HepG2 (cell line): ENCODE data around the gene CRADD. TPM values are rescaled to one million over a fixed set of nuclear protein-coding genes. Genes with fewer than 3 reads are reported as not detected.

Experiments used
- MLX ChIP-seq: IDR thresholded peaks from 2 replicates; pipeline ENCODE4 v1.6.1; 2016
- WIZ ChIP-seq: sonication (generic); formaldehyde crosslinking; IDR thresholded peaks from 2 replicates; pipeline ENCODE4 v1.5.1; 2020; ENCODE audit warnings: mild to moderate bottlenecking, missing genetic modification reagents
- polyA plus RNA-seq, 8 experiments: library from polyadenylated mRNA; depleted of rRNA in 3 of 8; stranded (reverse) in 7 of 8; unstranded in 1 of 8; fragments of >200 nt; fragmentation: Illumina TruSeq in 4 of 8; extraction: Trizol in 4 of 8; gene quantifications; 2 replicates each; pipeline versions ENCODE4 v1.2.1 to v1.2.3, GENCODE V29; 2011 to 2016; ENCODE audit warnings: low read depth in 4 of 8, missing spikeins in 1 of 8, mixed read lengths in 1 of 8; ENCODE audit not compliant: insufficient read depth in 1 of 8
- total RNA-seq, 5 experiments: library from RNA; depleted of rRNA; stranded (reverse); fragments of >200 nt; fragmentation: Illumina TruSeq; extraction: Trizol; gene quantifications; 2 replicates each; pipeline ENCODE4 v1.2.3, GENCODE V29; 2016; ENCODE audit warnings: low read depth in 1 of 5
- TF ChIP-seq, protein P1 (sequence below): sonication (generic); formaldehyde crosslinking; IDR thresholded peaks from 2 replicates; pipeline ENCODE4 v1.8.1; 2023; ENCODE audit warnings: missing genetic modification reagents, inconsistent platforms, borderline replicate concordance
- TF ChIP-seq, protein P2 (sequence below): sonication (generic); formaldehyde crosslinking; IDR thresholded peaks from 2 replicates; pipeline ENCODE4 v1.5.0; 2020; ENCODE audit warnings: mild to moderate bottlenecking, missing genetic modification reagents, borderline replicate concordance

Gene CRADD
- total and polyA plus RNA-seq, 2 of the 13 experiments (the other 11 are each of a cell fraction or from before 2014, with no cell fraction given): 12.4 to 18.8 TPM

DNA sequence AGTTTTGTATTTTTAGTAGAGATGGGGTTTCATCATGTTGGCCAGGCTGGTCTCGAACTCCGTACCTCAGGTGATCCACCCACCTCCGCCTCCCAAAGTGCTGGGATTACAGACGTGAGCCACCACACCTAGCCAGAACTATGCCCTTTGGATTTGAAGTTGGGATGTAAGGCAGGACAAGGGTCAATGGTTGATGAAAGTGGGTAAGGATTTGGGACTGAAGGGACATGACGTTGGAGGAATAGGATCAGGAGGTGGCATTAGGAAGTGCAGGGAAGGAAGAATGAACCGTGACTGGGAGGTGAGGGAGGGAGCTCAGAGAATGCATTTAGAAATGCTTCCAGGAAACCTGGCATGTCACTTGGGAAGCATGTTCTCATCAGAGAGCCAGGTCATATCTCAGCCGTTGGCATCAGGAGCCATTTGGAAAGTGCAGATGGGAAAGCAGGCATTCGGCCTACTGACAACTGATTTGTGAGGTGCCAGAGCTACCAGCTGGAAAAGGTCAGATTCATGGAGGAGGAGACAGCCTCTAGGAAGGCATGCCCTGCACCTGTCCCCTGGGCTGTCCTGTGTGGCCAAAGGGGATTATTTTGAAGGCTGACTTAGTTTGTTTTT, 2.2 kb downstream of the CRADD start (continued):
- TF ChIP-seq, protein P1, sequence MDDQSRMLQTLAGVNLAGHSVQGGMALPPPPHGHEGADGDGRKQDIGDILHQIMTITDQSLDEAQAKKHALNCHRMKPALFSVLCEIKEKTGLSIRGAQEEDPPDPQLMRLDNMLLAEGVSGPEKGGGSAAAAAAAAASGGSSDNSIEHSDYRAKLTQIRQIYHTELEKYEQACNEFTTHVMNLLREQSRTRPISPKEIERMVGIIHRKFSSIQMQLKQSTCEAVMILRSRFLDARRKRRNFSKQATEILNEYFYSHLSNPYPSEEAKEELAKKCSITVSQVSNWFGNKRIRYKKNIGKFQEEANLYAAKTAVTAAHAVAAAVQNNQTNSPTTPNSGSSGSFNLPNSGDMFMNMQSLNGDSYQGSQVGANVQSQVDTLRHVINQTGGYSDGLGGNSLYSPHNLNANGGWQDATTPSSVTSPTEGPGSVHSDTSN: no peak
- TF ChIP-seq WIZ (CRISPR knock-in tag) (no peak), MLX (CRISPR knock-in tag) (no peak)
- TF ChIP-seq, protein P2, sequence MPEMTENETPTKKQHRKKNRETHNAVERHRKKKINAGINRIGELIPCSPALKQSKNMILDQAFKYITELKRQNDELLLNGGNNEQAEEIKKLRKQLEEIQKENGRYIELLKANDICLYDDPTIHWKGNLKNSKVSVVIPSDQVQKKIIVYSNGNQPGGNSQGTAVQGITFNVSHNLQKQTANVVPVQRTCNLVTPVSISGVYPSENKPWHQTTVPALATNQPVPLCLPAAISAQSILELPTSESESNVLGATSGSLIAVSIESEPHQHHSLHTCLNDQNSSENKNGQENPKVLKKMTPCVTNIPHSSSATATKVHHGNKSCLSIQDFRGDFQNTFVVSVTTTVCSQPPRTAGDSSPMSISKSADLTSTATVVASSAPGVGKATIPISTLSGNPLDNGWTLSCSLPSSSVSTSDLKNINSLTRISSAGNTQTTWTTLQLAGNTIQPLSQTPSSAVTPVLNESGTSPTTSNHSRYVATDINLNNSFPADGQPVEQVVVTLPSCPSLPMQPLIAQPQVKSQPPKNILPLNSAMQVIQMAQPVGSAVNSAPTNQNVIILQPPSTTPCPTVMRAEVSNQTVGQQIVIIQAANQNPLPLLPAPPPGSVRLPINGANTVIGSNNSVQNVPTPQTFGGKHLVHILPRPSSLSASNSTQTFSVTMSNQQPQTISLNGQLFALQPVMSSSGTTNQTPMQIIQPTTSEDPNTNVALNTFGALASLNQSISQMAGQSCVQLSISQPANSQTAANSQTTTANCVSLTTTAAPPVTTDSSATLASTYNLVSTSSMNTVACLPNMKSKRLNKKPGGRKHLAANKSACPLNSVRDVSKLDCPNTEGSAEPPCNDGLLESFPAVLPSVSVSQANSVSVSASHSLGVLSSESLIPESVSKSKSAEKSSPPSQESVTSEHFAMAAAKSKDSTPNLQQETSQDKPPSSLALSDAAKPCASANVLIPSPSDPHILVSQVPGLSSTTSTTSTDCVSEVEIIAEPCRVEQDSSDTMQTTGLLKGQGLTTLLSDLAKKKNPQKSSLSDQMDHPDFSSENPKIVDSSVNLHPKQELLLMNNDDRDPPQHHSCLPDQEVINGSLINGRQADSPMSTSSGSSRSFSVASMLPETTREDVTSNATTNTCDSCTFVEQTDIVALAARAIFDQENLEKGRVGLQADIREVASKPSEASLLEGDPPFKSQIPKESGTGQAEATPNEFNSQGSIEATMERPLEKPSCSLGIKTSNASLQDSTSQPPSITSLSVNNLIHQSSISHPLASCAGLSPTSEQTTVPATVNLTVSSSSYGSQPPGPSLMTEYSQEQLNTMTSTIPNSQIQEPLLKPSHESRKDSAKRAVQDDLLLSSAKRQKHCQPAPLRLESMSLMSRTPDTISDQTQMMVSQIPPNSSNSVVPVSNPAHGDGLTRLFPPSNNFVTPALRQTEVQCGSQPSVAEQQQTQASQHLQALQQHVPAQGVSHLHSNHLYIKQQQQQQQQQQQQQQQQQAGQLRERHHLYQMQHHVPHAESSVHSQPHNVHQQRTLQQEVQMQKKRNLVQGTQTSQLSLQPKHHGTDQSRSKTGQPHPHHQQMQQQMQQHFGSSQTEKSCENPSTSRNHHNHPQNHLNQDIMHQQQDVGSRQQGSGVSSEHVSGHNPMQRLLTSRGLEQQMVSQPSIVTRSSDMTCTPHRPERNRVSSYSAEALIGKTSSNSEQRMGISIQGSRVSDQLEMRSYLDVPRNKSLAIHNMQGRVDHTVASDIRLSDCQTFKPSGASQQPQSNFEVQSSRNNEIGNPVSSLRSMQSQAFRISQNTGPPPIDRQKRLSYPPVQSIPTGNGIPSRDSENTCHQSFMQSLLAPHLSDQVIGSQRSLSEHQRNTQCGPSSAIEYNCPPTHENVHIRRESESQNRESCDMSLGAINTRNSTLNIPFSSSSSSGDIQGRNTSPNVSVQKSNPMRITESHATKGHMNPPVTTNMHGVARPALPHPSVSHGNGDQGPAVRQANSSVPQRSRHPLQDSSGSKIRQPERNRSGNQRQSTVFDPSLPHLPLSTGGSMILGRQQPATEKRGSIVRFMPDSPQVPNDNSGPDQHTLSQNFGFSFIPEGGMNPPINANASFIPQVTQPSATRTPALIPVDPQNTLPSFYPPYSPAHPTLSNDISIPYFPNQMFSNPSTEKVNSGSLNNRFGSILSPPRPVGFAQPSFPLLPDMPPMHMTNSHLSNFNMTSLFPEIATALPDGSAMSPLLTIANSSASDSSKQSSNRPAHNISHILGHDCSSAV (CRISPR knock-in tag): no peak
- TF ChIP-seq, all 625 proteins: peak for 0
